PC-3 (cell line): Measurements from ENCODE around the gene PACRG. TPM values are rescaled to one million over a fixed set of nuclear protein-coding genes. Genes with fewer than 3 reads are reported as not detected.

Experiments
- ATAC-seq: fragments of 200-7000 bp; cut with Tn5 transposase; 2 replicates; pipeline ENCODE4 v1.9.1; 2020; ENCODE audit warnings: mild to moderate bottlenecking, moderate library complexity
- BruUV-seq: library from RNA; stranded (reverse); fragments of 400-500 nt; replicated peaks from 2 replicates; lab custom pipeline; 2021; lab: Mats Ljungman, UMichigan
- CTCF ChIA-PET: fragments of 300-600 bp; sonication (Branson Sonifier 250); formaldehyde crosslinking; loops from one replicate; lab custom pipeline; 2022; ENCODE audit warnings: antibody characterized with exemption; lab: Charles Lee
- POLR2A ChIA-PET: fragments of 300-600 bp; sonication (Branson Sonifier 250); formaldehyde crosslinking; loops from one replicate; lab custom pipeline; 2022; ENCODE audit warnings: antibody characterized with exemption; ENCODE audit not compliant: unreplicated experiment; lab: Charles Lee
- DNase-seq: peaks from one replicate; pipeline ENCODE4 v3.0.0-alpha.2; 2015
- H2AFZ ChIP-seq: fragments of 300-600 bp; sonication (generic); 2 replicates; pipeline ENCODE4 v1.6.0; 2016; ENCODE audit warnings: antibody characterized with exemption, low read length
- H3F3A ChIP-seq: fragments of 300-600 bp; sonication (generic); one replicate; pipeline ENCODE4 v1.6.0; 2017; ENCODE audit warnings: antibody characterized with exemption, low read length, control low read depth, mild to moderate bottlenecking; ENCODE audit not compliant: unreplicated experiment
- H3K27ac ChIP-seq: fragments of 300-600 bp; sonication (generic); 2 replicates; pipeline ENCODE4 v1.5.1; 2016; ENCODE audit warnings: mild to moderate bottlenecking, low read length
- H3K27me3 ChIP-seq: fragments of 300-600 bp; sonication (generic); 2 replicates; pipeline ENCODE4 v1.6.1; 2016; ENCODE audit warnings: low read length, mixed read lengths
- H3K36me3 ChIP-seq: fragments of 300-600 bp; sonication (generic); 2 replicates; pipeline ENCODE4 v1.6.1; 2016; ENCODE audit warnings: low read depth, mixed run types, low read length, mixed read lengths
- H3K4me1 ChIP-seq: fragments of 300-600 bp; sonication (generic); 2 replicates; pipeline ENCODE4 v1.5.1; 2016; ENCODE audit warnings: low read length; ENCODE audit not compliant: insufficient read depth
- H3K4me2 ChIP-seq: fragments of 300-600 bp; sonication (generic); 2 replicates; pipeline ENCODE4 v1.6.0; 2016; ENCODE audit warnings: low read length
- H3K4me3 ChIP-seq: fragments of 300-600 bp; sonication (generic); 2 replicates; pipeline ENCODE4 v1.5.1; 2016; ENCODE audit warnings: mild to moderate bottlenecking, low read length, mixed read lengths
- H3K79me2 ChIP-seq: fragments of 300-600 bp; sonication (generic); 2 replicates; pipeline ENCODE4 v1.6.1; 2017; ENCODE audit warnings: low read length, mixed read lengths
- H3K9ac ChIP-seq: fragments of 300-600 bp; sonication (generic); 2 replicates; pipeline ENCODE4 v1.6.0; 2016; ENCODE audit warnings: mild to moderate bottlenecking, low read length
- H3K9me2 ChIP-seq: fragments of 300-600 bp; sonication (generic); replicated peaks from 2 replicates; pipeline ENCODE4 v1.6.1; 2016; ENCODE audit warnings: mixed run types, low read length, mixed read lengths
- H3K9me3 ChIP-seq: fragments of 300-600 bp; sonication (generic); 2 replicates; pipeline ENCODE4 v1.6.1; 2016; ENCODE audit warnings: low read length, mixed read lengths
- H4K20me1 ChIP-seq: fragments of 300-600 bp; sonication (generic); 2 replicates; pipeline ENCODE4 v1.6.1; 2016; ENCODE audit warnings: low read length, mixed read lengths
- CTCF ChIP-seq: fragments of 300-600 bp; sonication (generic); conservative IDR thresholded peaks from 2 replicates; pipeline ENCODE4 v1.5.1; 2017; ENCODE audit warnings: antibody characterized with exemption, low read depth, mild to moderate bottlenecking, low read length
- EZH2 ChIP-seq: fragments of 300-600 bp; sonication (generic); IDR thresholded peaks from one replicate; pipeline ENCODE4 v1.6.1; 2017; ENCODE audit warnings: antibody characterized with exemption, mild to moderate bottlenecking, low read length; ENCODE audit not compliant: unreplicated experiment
- EZH2phosphoT487 ChIP-seq: fragments of 300-600 bp; sonication (generic); IDR thresholded peaks from 2 replicates; pipeline ENCODE4 v1.6.1; 2018; ENCODE audit warnings: mild to moderate bottlenecking, antibody characterized with exemption, low read length, borderline replicate concordance
- intact Hi-C: fragments of 100-400 bp; cut with micrococcal nuclease; formaldehyde crosslinking; loops from 2 replicates; pipeline ENCODE4 v1.9.0; 2023
- total RNA-seq: library from RNA; depleted of rRNA; stranded (reverse); fragments of >200 nt; gene quantifications from 2 replicates; pipeline ENCODE4 v1.2.3, GENCODE V29; 2014

PACRG gene
- total RNA-seq, 1 experiment from 2014 or later = not detected

GRCh38 chr6:162683135-162683534 lies 44.6 kb upstream of the PACRG start:
- no peaks in the 10 kb centered on the region for H3K27me3 ChIP-seq
- intact Hi-C loops = no loop called here
- no peak for DNase-seq
- H3F3A ChIP-seq = no peaks in the 10 kb centered on the region
- H3K27ac ChIP-seq = no peak overlapping the region
- no peaks in the 10 kb centered on the region for H3K9me3 ChIP-seq
- no peak overlapping the region for H3K4me3 ChIP-seq
- H3K9me2 ChIP-seq = no peaks in the 10 kb centered on the region
- ATAC-seq = no peak
- ChIA-PET POLR2A (no interaction called here), CTCF (no interaction called here)
- no peaks in the 10 kb centered on the region for H3K4me1 ChIP-seq
- TF ChIP-seq EZH2 = no peak
- TF ChIP-seq CTCF = no peak
- no peak for TF ChIP-seq EZH2phosphoT487
- H3K36me3 ChIP-seq = no peaks in the 10 kb centered on the region
- no peak overlapping the region for H3K4me2 ChIP-seq
- H3K9ac ChIP-seq = no peak overlapping the region
- no peaks in the 10 kb centered on the region for H3K79me2 ChIP-seq
- H2AFZ ChIP-seq = no peak overlapping the region
- H4K20me1 ChIP-seq = no peaks in the 10 kb centered on the region
- BruUV-seq = no TSS peak

- CTCF ChIA-PET = interaction anchor here (0.6 kb wide), 1 partner anchor 92 kb away, joined by 3 read pairs; no protein-coding TSS in a partner anchor
- no peaks in the 10 kb centered on the region for H3K4me1 ChIP-seq
- no peaks in the 10 kb centered on the region for H4K20me1 ChIP-seq
- H2AFZ ChIP-seq = no peak overlapping the region
- POLR2A ChIA-PET = no interaction called here
- H3K27me3 ChIP-seq = no peaks in the 10 kb centered on the region
- intact Hi-C loops = no loop called here
- H3K9me3 ChIP-seq = no peaks in the 10 kb centered on the region
- no peaks in the 10 kb centered on the region for H3K36me3 ChIP-seq
- H3K9ac ChIP-seq = no peak overlapping the region
- no TSS peak for BruUV-seq
- no peaks in the 10 kb centered on the region for H3K79me2 ChIP-seq
- no peak for ATAC-seq
- DNase-seq = no peak
- TF ChIP-seq EZH2 (no peak), EZH2phosphoT487 (no peak)
- H3K27ac ChIP-seq = no peak overlapping the region
- no peaks in the 10 kb centered on the region for H3F3A ChIP-seq
- no peak overlapping the region for H3K4me3 ChIP-seq
- no peak overlapping the region for H3K4me2 ChIP-seq
- no peaks in the 10 kb centered on the region for H3K9me2 ChIP-seq
These were observed 43.7 kb upstream of the PACRG start for GRCh38 chr6:162684052-162684451.

GRCh38 chr6:162684961-162685360 lies 42.8 kb upstream of the PACRG start:
- Histone ChIP-seq H3K27me3 (no peaks in the 10 kb centered on the region), H3K9ac (no peak overlapping the region), H3K4me3 (no peak overlapping the region), H3K79me2 (no peaks in the 10 kb centered on the region), H4K20me1 (no peaks in the 10 kb centered on the region), H3K9me3 (no peaks in the 10 kb centered on the region), H3K36me3 (no peaks in the 10 kb centered on the region), H3K4me2 (no peak overlapping the region), H3F3A (no peaks in the 10 kb centered on the region), H3K4me1 (no peaks in the 10 kb centered on the region), H3K27ac (no peak overlapping the region), H3K9me2 (no peaks in the 10 kb centered on the region), H2AFZ (no peak overlapping the region)
- DNase-seq (no peak), ATAC-seq (no peak)
- no TSS peak for BruUV-seq
- TF ChIP-seq EZH2 (no peak), CTCF (no peak), EZH2phosphoT487 (no peak)
- intact Hi-C loops = no loop called here
- ChIA-PET CTCF (no interaction called here), POLR2A (no interaction called here)
